Gastrocnemius medialis (tissue), 4 donors: ENCODE measurements around the gene GTSF1L. TPM values are rescaled to one million over a fixed set of nuclear protein-coding genes. Genes with fewer than 3 reads are reported as not detected.

Source experiments
- ATAC-seq, 2 donors: fragments of 150-250 bp; one replicate each; pipeline ENCODE4 v1.9.1; 2016
- DNase-seq, 2 donors: peaks; one replicate each; pipeline ENCODE4 v3.0.0-alpha.2; 2019
- H3K27ac ChIP-seq, 4 donors: fragments of 200-600 bp; sonication (generic); 1 replicate in 1 of 4; 2 replicates in 3 of 4; pipeline ENCODE4 v1.5.1; 2016 to 2018; ENCODE audit warnings: mild to moderate bottlenecking in 2 of 4, moderate library complexity in 1 of 4
- H3K27me3 ChIP-seq, 3 donors: fragments of 200-600 bp; sonication (generic) in 2 of 3; 1 replicate in 1 of 3; 2 replicates in 2 of 3; pipeline versions ENCODE4 v1.5.1 to v1.6.0; 2016 to 2019; ENCODE audit warnings: mild to moderate bottlenecking in 1 of 3, moderate library complexity in 1 of 3
- H3K36me3 ChIP-seq, 2 donors: fragments of 200-600 bp; sonication (generic) in 1 of 2; one replicate each; pipeline ENCODE4 v1.5.1; 2017 to 2018
- H3K4me1 ChIP-seq, 2 donors: fragments of 200-600 bp; sonication (generic) in 1 of 2; one replicate each; pipeline ENCODE4 v1.5.1; 2016 to 2017; ENCODE audit warnings: mild to moderate bottlenecking in 2 of 2
- H3K4me3 ChIP-seq, 4 donors: fragments of 200-600 bp; sonication (generic) in 3 of 4; 1 replicate in 1 of 4; 2 replicates in 3 of 4; pipeline ENCODE4 v1.5.1; 2016 to 2019; ENCODE audit warnings: mild to moderate bottlenecking in 2 of 4
- H3K9me3 ChIP-seq, 3 donors: fragments of 200-600 bp; sonication (generic) in 2 of 3; 1 replicate in 1 of 3; 2 replicates in 2 of 3; pipeline ENCODE4 v1.5.1; 2016 to 2019
- POLR2A ChIP-seq, 2 donors: fragments of 450-650 bp; IDR thresholded peaks; one replicate each; pipeline ENCODE4 v1.6.1; 2017; ENCODE audit warnings: antibody characterized with exemption in 2 of 2, mild to moderate bottlenecking in 2 of 2, moderate library complexity in 2 of 2
- in situ Hi-C, 4 donors: fragments of 200-750 bp; cut with MboI; loops; one replicate each; pipeline versions ENCODE4 v1.15.0 to v1.8.0; 2017; ENCODE audit warnings: low sequenced_read_pairs in 4 of 4
- intact Hi-C: fragments of 100-400 bp; cut with DNase I; formaldehyde crosslinking; loops from one replicate; pipeline ENCODE4 v1.15.1; 2023; ENCODE audit warnings: low total_unique reads
- total RNA-seq, 4 donors: library from RNA; depleted of rRNA; stranded (reverse); fragments of >200 nt; gene quantifications; one replicate each; pipeline versions ENCODE4 v1.1.0 to v1.2.3, GENCODE V29; 2016
- TF ChIP-seq, protein P1 (sequence below), 5 experiments: fragments of 450-650 bp in 3 of 5; fragments of 200-600 bp in 2 of 5; sonication (generic) in 2 of 5; IDR thresholded peaks in 4 of 5; conservative IDR thresholded peaks in 1 of 5; 1 replicate in 4 of 5; 2 replicates in 1 of 5; pipeline ENCODE4 v1.5.1; 2016 to 2019; ENCODE audit warnings: antibody characterized with exemption in 5 of 5, mild to moderate bottlenecking in 3 of 5, moderate library complexity in 3 of 5

Gene GTSF1L
- total RNA-seq, 4 donors from 2014 or later = not detected

DNA sequence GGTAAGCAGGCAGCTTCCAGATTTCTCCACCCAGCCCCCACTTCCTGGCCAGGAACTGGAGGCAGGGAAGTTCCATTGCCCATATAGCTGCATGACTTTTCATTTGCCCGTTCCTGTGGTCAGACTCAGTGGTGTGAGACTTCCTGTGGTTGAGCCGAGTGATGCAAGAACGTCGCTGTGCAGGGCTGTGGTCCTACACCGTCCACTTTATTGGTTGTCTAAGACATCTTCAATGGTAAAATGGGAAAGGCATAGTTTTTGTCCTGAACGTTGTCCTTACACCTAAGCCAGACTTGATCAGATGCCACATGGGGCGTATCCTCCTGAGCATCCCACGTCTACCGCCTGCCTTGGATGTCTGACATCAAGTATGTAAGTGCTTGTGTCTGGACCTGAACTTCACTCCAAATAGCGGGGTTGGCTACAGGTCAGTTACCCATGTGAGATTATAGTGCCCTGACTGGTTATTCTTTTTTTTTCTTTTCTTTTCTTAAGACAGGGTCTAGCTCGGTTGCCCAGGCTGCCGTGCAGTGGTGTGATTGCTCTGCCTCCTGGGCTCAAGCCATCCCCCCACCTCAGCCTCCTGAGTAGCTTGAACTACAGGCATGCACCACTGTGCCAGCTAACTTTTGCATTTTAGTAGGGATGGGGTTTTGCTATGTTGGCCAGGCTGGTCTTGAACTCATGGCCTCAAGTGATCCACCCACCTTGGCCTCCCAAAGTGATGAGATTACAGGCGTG lies 25.9 kb upstream of the GTSF1L start:
- ATAC-seq (no peak), DNase-seq (no peak)
- no peaks in the 10 kb centered on the region for H3K4me1 ChIP-seq
- H3K4me3 ChIP-seq = no peak overlapping the region
- in situ Hi-C loops (loop anchor here in 3 of 4 donors (5.0 to 10.0 kb wide), 3 partner anchors 322 to 330 kb away; no protein-coding TSS in a partner anchor), intact Hi-C loops (no loop called here)
- no peaks in the 10 kb centered on the region for H3K36me3 ChIP-seq
- H3K27me3 ChIP-seq = peaks cover 0 to 2% (median 0%) of the 10 kb centered on the region in 3 donors
- no peak for TF ChIP-seq POLR2A (IDR thresholded peaks at IDR 0.05)
- TF ChIP-seq, protein P1, sequence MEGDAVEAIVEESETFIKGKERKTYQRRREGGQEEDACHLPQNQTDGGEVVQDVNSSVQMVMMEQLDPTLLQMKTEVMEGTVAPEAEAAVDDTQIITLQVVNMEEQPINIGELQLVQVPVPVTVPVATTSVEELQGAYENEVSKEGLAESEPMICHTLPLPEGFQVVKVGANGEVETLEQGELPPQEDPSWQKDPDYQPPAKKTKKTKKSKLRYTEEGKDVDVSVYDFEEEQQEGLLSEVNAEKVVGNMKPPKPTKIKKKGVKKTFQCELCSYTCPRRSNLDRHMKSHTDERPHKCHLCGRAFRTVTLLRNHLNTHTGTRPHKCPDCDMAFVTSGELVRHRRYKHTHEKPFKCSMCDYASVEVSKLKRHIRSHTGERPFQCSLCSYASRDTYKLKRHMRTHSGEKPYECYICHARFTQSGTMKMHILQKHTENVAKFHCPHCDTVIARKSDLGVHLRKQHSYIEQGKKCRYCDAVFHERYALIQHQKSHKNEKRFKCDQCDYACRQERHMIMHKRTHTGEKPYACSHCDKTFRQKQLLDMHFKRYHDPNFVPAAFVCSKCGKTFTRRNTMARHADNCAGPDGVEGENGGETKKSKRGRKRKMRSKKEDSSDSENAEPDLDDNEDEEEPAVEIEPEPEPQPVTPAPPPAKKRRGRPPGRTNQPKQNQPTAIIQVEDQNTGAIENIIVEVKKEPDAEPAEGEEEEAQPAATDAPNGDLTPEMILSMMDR (IDR thresholded peaks at IDR 0.05 in 4 of 5, conservative IDR thresholded peaks at IDR 0.05 in 1 of 5) = no peak
- no peaks in the 10 kb centered on the region for H3K9me3 ChIP-seq
- no peak overlapping the region for H3K27ac ChIP-seq

DNA sequence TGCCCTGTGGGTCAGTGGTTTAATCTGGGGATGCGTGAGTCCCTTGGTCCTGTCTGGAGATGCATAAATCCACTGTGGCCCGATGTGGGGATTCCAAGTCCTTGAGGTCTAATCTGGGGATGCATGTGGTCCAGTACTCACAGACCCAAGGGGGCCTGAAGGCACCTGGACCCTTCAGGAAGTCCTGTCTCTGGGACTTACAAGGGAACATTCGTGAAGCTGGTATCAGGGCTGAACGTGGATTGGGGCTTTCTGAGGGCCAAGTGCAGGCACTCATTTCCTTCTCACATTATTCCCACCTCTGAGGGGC lies 25.2 kb upstream of the GTSF1L start:
- in situ Hi-C loops = loop anchor here in 3 of 4 donors (5.0 to 10.0 kb wide), 3 partner anchors 323 to 330 kb away; no protein-coding TSS in a partner anchor
- H3K27ac ChIP-seq = no peak overlapping the region

DNA sequence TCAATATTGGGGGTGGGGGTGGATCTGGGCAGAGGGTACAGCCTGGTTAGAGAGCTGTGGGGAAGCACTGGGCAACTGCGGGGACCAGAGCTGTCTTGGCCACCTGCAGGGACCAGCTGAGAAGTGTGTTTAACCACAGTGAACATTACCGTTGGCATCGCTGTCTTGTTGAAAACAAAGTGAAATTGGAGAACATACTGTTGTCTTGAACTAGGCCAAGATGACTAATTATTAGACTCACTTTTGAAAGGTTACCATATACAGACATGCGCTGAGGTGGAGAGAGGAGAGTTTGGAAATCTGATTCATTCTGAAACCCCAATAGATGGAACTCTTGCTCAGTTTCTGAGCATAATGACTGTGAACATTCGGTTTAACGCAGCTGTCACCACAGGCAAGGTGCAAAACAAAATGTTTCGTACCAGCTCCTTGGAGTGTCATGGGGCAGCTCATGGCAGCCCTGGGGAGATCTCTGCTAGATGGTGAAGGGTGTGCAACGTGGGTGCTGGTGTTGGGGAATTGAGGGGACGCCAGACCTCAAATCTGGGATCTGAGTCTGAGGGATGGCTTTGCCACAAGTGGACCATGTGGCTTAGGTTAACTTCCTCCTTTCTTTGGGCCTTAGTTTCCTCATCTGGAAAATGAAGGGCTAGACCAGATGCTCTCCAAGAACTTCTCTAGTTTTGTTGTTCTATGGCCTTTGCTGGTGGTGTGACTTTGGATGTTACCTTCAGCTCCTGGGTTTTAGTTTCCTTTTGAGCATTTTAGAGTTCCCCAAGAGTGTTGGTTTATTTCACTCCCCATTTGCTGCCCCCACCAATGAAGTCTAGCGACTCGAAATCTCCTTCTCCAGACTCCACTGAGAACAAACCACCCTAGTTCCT lies 24.6 kb upstream of the GTSF1L start:
- Histone ChIP-seq H3K36me3 (no peaks in the 10 kb centered on the region), H3K4me1 (no peaks in the 10 kb centered on the region), H3K27ac (no peak overlapping the region), H3K4me3 (no peak overlapping the region), H3K9me3 (no peaks in the 10 kb centered on the region), H3K27me3 (peaks cover 0 to 2% (median 0%) of the 10 kb centered on the region in 3 donors)
- TF ChIP-seq, protein P1 (IDR thresholded peaks at IDR 0.05 in 4 of 5, conservative IDR thresholded peaks at IDR 0.05 in 1 of 5) = no peak
- TF ChIP-seq POLR2A (IDR thresholded peaks at IDR 0.05) = no peak
- ATAC-seq = no peak
- intact Hi-C loops (no loop called here), in situ Hi-C loops (loop anchor here in 3 of 4 donors (5.0 to 10.0 kb wide), 3 partner anchors 323 to 331 kb away; no protein-coding TSS in a partner anchor)
- DNase-seq = no peak

More for the DNA sequence above, 25.2 kb upstream of the GTSF1L start:
- Histone ChIP-seq H3K4me3 (no peak overlapping the region), H3K36me3 (no peaks in the 10 kb centered on the region), H3K9me3 (no peaks in the 10 kb centered on the region), H3K27me3 (peaks cover 0 to 2% (median 0%) of the 10 kb centered on the region in 3 donors), H3K4me1 (no peaks in the 10 kb centered on the region)
- DNase-seq (no peak), ATAC-seq (no peak)
- intact Hi-C loops = no loop called here
- no peak for TF ChIP-seq POLR2A (IDR thresholded peaks at IDR 0.05)
- TF ChIP-seq, protein P1 (IDR thresholded peaks at IDR 0.05 in 4 of 5, conservative IDR thresholded peaks at IDR 0.05 in 1 of 5) = no peak

DNA sequence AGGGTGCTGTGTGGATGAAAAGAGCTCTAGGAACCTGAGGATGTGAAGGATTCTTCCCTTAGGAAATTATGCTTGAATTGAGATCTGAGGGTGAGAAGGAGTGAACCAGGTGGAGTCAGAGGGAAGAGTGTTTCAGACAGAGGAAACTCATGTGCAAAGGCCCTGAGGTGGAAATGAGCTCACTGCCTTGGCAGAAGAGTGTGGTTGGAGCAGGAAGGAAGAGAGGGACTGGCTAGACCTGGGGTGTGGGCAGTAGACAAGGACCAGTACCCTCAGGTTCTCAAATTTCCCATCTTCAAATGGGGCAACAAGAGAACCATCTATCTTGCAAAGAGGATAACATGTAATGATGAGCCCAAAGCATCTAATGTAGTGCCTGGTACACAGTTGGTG lies 24.0 kb upstream of the GTSF1L start:
- no peaks in the 10 kb centered on the region for H3K9me3 ChIP-seq
- H3K36me3 ChIP-seq = no peaks in the 10 kb centered on the region
- H3K4me3 ChIP-seq = no peak overlapping the region
- no peak for ATAC-seq
- H3K27me3 ChIP-seq = peaks cover 0 to 2% (median 0%) of the 10 kb centered on the region in 3 donors
- in situ Hi-C loops = loop anchor here in 3 of 4 donors (5.0 to 10.0 kb wide), 3 partner anchors 324 to 332 kb away; no protein-coding TSS in a partner anchor
- no peaks in the 10 kb centered on the region for H3K4me1 ChIP-seq
- H3K27ac ChIP-seq = no peak overlapping the region
- no peak for DNase-seq
- TF ChIP-seq POLR2A (IDR thresholded peaks at IDR 0.05) = no peak
- TF ChIP-seq, protein P1 (IDR thresholded peaks at IDR 0.05 in 4 of 5, conservative IDR thresholded peaks at IDR 0.05 in 1 of 5) = no peak
- intact Hi-C loops = no loop called here
